ENCODE measurements around the gene ZNF71.

DNA sequence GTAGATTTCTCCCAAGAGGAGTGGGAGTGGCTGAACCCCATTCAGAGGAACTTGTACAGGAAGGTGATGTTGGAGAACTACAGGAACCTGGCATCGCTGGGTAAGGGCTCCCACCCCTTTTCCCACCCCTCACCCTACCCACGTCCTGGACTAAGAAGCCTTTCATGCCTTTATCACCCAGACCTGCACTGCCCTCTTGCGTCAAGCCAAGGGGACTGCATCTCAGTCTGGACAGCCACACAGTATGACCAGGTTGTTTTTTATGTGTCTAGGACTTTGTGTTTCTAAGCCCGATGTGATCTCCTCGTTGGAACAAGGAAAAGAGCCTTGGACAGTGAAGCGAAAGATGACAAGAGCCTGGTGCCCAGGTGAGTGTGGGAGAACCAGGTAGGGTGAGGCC is 47.6 kb upstream of the ZNF71 start:
- TF ChIP-seq, protein P1, sequence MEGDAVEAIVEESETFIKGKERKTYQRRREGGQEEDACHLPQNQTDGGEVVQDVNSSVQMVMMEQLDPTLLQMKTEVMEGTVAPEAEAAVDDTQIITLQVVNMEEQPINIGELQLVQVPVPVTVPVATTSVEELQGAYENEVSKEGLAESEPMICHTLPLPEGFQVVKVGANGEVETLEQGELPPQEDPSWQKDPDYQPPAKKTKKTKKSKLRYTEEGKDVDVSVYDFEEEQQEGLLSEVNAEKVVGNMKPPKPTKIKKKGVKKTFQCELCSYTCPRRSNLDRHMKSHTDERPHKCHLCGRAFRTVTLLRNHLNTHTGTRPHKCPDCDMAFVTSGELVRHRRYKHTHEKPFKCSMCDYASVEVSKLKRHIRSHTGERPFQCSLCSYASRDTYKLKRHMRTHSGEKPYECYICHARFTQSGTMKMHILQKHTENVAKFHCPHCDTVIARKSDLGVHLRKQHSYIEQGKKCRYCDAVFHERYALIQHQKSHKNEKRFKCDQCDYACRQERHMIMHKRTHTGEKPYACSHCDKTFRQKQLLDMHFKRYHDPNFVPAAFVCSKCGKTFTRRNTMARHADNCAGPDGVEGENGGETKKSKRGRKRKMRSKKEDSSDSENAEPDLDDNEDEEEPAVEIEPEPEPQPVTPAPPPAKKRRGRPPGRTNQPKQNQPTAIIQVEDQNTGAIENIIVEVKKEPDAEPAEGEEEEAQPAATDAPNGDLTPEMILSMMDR (IDR thresholded peaks at IDR 0.05; ENCODE audit: low read depth, low read length, poor library complexity, severe bottlenecking) = peak; percentile 64
- no peak for TF ChIP-seq EZH2phosphoT487 (IDR thresholded peaks at IDR 0.05; ENCODE audit: borderline replicate concordance, low read length)

Data from DOHH2 (cell line).